GM18499 (cell line): ENCODE results near the gene FOXN3.
A peak's percentile ranks its signal among the peaks of the same experiment; 100 is the strongest.

ENCODE experiments used
- ATAC-seq: cut with Tn5 transposase; IDR thresholded peaks from one replicate; pipeline ENCODE4 v1.9.1; 2021; ENCODE audit warnings: moderate number of reproducible peaks; ENCODE audit not compliant: insufficient read depth, unreplicated experiment

FOXN3 gene

DNA sequence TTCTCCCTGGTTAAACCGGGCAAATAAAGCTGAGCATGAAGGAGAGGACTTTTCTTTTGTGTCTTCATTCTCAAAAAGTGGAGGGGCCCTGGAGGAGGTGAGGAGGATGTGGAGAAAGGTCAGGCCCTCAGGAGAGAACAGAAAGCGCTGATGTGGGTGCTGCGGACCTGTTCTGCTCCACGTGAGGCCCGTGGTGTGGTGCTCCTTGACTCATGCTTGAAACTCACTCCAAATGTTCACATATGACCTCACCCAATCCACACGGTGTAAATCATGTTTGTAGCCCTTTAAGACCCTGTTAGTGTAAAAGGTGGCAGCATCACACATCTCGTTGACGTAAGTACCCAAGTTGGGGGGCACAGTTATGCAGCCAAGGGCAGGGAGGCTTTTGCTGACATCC lies 126.2 kb downstream of the FOXN3 start:
- ATAC-seq: no peak

DNA sequence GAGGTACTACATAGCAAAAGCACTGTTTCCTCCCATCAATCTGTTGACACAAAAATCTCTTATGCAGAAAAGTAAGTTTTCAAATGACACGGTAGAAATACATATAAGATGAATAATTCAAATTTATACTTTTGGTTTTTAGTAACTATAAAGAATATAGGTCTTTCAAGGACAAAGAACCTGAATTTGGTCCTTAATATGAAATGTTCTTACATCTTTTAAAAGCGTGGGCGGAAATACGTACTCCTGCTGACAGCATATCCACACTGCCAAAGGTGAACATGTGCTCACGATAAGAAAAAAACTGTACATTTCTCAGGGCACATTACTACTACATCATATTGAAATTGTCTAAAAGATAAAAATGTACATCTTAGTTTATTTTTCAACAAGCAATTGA lies 127.6 kb downstream of the FOXN3 start:
- no peak for ATAC-seq

DNA sequence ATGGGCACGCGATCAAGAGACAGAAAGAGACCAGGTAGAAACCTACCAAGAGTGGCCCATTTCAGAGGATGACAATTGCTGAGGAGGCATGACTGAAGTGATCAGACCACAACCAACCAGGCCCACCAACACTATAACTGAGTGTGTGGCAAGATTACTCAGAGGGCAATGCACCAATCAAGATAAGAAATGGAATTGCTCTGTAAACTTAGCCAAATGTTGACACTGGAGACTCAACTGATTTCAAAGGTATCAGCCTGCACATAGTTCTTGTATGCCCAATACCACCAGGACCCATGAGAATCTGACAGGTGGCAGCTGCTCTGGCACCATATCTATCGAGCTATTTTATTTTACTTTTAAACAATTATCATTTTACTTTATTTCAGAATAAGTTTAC lies 128.9 kb downstream of the FOXN3 start:
- ATAC-seq: no peak

DNA sequence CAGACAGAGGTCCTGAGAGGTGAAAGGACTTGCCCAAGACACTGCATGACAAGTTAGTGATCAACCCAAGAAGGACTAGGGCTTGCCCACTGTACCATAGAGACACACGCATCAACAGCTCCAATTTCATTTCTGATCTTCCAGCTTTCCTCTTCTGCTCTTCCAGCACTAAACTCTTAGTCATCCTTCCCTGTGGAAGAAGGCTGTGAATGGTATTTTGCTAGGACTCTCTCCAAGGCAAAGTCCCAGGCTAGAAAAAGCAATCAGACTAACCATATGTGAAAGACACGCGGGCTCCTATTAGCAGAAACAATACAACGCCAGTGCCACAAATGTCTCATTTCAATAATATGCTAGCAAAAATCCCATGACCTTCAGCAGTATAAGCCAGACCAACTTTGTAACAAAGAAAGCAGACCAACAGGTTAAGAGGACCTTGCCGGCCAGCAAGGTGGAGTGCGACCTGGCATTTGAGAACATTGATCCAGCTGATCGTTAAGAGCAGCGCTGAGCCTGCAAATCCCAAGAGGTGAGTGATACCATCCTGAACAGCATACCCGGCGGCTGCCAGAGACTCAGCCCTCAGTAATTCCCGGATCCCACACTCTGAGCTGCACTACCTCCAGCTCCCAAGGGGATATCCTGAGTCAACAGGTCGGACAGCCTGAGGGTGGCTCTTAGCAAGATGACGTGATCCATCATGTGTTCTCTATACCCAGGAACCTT lies 132.5 kb downstream of the FOXN3 start:
- ATAC-seq: no peak

DNA sequence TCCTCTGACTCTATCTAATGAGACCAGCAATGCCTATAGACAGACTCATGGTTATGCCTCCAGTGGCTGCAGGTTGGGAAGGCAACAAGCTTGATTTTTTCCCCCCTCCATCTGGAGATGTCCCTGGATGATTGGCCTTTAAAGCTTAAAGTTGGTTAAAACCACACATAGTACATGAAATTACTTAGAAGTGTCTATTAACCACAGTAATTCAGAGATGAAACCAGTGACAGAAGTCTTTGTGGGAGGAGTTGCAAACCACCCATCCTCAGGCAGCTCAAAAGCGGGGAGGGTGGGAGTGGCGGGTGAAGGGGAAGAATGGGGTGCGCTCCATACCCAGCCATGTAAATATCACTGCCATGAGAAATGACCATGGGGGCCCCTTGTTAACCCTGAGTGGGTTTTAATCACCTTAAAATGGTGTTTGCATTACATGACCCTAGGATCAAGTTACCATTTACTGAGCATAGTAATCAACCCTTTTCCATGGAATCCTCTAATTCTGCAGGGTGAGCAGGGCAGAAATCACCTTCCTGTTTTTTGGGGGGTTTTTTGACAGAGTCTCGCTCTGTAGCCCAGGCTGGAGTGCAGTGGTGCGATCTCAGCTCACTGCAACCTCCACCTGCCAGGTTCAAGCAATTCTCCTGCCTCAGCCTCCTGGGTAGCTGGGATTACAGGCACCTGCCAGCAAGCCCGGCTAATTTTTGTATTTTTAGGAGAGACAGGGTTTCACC lies 133.5 kb downstream of the FOXN3 start:
- no peak for ATAC-seq

DNA sequence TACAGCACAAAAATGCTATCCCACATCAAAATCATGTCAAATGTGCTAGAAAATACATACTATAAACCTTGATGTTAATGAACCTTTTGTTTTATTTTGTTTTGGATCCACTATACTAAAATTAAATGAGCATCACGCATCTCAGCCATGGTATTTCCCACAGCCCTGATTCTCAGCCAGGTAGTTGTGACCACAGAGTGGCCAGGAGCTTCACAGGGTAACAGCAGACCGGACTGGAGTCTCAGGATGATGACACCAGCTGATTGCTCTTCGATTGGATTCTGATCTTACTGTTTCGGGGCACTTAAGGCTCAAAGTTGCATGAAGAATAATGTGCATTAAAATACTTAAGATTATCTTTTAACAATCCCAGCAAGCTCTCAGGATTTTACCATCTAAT lies 134.8 kb downstream of the FOXN3 start:
- no peak for ATAC-seq

DNA sequence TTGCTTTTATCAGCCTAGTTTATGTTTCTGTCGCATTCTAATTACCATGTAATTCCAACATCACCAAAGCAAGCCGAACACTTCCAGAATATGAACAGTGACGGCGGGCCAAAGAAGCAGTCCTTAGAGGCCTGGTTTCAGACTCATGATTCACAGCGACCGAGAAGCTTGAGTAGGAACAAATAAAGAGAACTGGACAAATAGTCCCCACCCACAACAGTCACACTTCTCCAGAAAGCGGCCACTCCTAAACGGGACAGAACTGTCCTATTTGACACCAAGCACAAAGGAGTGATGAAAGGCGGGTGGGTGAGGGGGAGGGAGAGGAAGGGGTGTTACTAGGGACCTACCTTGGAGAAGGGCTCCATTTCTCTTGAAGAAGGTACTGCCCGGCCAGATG lies 136.4 kb downstream of the FOXN3 start:
- ATAC-seq: no peak

DNA sequence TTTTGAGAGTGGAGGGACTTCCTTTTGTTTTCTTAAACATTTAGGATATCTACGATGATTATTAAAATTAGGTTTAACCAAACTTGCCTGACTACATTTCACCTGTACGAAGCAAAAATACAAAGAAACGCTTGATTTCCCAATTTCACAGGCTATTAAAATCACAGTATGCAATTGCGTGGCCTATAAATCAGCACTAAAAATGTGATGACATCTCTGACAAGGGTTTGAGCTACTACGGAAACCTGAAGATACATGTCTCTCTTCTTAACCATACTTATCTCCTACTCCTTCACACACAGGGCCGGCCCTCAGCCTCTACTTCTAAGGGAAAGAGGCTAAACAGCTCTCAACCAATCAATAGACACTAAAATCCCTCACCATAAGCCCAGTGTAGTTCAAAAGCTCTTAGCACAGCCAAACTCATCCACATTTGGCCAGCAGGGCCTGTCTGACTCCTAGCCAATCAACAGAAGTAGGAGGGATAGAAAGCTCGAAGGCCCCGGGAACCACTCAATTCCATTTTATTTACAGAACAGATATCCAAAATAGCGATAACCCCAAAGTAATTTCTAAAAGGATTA lies 137.3 kb downstream of the FOXN3 start:
- ATAC-seq: no peak

DNA sequence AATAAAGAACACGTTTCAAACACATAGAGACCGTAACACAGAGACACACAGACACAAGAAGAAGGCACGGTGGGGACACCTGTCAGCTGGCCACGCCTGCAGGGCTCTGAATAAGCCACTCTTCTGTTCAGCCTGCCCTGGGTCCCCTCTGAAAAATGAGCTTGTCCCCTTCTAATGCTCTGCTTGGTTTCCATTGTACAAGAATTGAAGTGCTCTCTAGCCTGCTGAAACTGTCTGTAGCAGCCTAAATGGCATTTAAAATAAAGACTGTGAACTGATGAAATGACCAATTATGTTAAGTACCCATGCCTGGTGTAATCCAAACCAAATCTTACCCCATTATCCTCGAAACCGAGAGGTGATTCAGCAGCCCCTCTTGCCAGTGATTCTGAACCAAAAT lies 139.8 kb downstream of the FOXN3 start:
- no peak for ATAC-seq

DNA sequence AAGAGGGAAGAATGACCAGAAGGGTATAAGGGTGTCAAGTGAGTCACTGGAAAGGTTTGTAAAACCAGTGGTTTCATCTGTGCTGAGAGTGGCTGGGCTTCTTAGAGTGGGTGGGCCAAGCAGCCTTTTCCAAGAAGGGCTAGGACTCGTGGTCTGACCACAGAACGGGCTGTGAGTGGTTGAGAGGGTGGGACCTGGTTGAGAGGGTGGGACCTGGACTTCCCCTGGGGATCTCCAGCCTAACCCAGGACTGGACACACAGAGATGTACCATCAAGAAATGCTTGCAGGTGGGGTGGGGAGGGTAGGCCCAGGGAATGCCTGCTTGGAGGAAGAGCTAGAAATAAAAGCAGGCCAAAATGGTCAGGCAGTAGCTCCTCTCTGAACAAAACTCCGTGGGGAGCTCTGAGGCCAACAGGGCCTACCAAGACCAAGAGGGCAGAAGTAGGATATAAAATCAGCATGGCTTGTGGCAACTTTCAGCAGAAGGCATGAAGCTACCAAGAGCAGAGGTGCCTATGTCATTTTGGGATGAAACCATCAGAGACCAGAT lies 140.5 kb downstream of the FOXN3 start:
- peak; percentile 93 for ATAC-seq

DNA sequence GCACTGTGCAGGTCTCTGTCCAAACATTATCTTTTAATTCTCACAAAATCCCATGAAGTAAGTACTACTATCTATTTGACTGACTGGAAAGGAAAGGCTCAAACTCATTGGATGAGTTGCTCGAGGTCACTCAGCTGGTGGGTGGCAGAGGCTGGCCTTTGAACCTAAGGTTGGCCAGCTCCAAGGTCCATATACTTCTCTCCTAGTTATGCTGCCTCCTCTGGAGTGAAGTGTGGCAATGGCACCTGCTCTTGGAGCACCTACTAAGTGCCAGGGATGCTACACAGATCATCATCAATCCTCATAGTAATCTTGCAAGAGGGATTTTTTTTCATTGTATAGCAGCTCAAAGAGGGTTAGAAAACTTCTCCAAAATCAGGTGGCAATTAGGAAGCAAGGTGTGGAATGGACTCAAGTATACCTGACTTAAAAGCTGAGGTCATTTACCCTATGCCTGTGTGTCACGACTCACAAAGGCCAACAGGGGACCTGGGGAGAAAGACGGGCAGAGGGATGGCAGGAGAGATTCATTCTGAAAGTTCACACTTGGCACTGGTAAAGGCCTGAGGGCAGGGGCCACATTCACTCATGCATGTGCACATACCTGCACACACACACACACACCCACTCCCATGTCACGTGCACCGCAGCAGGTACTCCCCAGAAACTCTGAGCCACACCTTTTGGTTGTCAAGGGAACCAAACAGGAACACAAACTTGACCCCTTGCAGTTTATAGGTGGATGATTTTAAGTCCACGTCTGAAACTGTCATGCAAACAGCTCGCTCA lies 146.4 kb downstream of the FOXN3 start:
- ATAC-seq: no peak

DNA sequence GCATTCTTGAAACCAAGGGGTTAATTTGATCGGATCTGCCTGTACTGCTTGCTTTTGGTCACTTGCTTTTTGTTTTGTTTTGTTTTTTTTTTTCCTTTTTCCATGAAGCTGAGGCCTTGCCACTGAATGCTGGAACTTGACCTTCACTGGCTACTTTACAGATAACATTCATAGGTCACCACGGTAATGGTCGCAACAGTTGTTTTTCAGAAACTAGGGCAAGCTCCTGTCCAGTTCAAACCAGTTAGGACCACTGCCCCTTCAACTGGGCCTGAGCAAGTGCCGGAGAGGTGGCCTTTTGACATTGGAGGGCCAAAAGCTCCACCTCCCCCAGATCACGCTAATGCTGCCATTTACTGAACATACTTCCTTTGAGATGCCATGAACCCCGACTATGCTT lies 147.6 kb downstream of the FOXN3 start:
- ATAC-seq: no peak

DNA sequence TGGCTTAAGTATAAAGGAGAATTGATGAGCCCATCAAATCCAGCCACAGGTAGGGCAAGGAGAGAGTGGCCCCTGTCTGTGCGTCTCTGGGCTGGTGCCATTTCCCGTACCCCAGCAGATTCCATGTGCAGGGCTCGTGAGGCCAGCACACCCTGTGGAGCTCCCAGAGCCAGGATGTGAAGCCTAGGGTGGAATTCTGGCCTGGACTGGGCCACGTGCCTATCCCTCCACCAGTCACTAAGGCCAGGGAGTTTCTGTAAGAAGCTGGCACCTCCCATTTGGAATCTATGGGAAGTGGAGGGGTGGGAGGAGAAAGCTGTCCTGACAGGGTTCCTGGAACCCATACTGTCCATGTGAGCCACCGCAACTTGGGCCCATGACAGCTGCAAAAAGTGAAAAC lies 148.5 kb downstream of the FOXN3 start:
- no peak for ATAC-seq

DNA sequence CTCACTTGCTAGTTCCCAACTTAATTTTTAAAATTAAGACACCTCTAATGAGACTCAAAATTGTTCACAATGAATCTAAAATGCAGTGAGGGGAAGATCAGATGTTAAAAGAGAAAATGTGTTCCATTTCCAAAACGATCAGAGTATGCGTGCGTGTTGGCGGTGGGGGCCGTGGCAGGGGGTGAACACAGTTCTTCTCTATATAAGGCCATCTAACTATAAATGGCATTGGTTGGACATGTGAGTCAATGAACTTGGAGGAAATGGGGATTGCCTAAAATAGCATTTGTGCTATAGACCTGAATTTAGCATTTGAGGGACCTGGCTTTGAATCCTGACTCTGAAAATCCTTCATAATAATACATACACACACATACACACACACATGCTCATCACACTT lies 149.4 kb downstream of the FOXN3 start:
- no peak for ATAC-seq

DNA sequence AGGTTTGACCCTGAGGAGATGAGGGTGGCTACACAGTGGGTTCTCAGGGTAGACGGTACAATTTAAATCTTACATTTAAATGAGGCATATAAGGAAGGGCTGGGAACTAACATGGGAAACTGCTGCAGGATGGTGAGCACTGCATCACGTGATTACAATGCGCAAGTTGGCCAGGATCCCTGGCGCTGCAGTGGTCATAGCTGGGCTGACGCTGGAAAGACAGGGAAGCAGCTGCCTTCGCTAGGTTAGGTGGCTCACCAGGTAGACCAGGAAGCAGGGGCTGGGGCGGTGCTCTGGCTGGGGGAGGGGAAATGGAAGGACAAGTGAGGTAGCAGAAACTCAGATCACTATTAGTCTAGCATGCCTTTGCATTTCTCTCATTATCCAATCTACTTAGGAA lies 149.9 kb downstream of the FOXN3 start:
- no peak for ATAC-seq

DNA sequence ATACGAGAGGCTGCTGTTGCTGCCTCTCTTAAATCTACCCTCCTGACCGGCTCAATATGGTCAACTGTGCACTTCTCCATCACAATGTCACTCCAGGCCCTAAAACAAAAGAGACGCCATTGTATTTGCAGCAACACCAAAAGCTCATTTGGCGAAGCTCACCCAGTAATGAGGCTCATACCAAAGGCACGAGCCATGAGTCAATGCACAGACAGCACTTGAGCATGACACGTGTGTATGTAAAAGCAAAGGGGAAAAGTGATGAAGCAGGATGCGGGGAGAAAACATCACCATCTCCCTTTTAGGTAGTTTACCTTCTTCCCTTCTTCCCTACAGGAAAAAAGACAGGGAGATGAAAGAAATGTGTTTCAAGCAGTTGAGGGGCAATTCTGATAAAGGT lies 150.3 kb downstream of the FOXN3 start:
- no peak for ATAC-seq

DNA sequence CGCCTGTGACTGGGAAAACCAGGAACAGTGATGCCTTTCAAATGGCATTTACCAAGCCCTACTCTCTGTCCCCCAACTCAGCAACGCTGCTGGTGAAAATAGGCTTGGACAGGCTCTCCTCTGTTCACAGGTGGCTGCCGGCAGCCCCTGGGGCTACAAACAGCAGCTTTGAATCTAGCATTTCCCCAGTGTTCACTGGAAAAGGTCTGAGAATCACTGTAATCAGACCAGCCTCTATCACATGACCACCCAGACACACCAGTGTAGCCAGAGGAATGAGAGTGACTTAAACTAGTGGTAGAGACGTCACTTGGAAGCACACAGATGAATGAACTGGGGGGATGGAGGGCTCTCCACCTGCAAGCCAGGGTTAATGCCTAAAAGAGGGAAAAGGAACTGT lies 151.8 kb downstream of the FOXN3 start:
- ATAC-seq: no peak

DNA sequence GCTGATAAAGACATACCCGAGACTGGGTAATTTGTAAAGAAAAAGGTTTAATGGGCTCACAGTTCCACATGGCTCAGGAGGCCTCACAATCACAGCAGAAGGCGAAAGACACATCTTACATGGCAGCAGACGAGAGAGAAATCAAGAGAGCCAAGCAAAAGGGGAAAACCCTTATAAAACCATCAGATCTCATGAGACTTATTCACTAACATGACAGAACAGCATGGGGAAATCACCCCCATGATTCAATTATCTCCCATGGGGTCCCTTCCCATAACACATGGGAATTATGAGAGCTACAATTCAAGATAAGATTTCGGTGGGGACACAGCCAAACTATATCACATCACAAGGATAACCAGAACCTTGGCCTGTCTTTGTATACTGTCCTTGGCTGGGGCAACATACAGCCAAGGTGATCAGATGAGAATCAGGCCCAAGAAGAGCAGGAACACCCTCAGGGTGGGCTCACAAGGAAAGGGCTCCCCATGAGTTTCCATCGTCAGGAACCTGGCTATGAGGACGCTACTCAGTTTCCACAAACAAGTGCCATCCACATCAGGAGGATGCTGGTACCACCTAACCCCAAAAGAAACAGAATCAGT lies 152.7 kb downstream of the FOXN3 start:
- ATAC-seq: no peak

DNA sequence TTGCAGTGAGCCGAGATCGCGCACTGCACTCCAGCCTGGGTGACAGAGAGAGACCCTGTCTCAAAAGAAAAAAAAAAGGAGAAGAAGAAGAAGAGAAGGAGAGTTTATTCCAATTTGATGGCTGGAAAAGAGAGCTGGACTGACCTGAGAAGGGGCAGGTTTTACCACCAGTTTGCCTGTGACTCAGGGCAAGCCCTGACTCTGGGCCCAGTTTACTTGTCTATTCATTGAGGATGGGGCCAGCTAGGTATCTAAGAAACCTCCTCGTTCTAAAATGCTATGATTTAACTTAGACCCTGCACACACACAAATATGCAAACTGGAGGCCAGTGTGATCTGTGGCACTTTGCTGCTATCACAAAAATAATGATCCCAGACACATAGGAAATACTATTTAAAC lies 155.0 kb downstream of the FOXN3 start:
- ATAC-seq: no peak

DNA sequence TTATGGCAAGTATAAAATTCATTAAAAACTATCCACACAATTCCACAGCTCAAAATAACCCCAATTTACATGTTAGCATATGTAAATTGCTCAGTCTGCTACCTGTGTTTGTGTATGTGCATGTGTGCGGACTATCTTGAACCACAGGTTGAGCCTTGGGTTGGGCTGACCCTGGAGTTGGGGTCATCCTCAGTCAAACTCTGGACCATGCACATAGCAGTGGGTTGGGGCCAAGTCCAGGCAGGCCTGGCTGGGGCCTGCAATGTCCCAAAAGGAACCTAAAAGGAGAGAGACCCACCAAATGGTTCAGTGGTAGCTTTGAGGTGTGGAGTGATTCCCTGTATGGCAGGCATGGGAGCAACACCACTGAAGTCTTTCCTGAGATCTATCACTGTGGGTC lies 156.1 kb downstream of the FOXN3 start:
- ATAC-seq: no peak
